GM10266 (cell line): Measurements from ENCODE around the gene ZC3H13.

Experiments
- DNase-seq: peaks from one replicate; pipeline ENCODE4 v3.0.0; 2012; ENCODE audit errors: extremely low spot score
- CTCF ChIP-seq: IDR thresholded peaks from 2 replicates; pipeline ENCODE4 v1.5.1; 2012; ENCODE audit warnings: mild to moderate bottlenecking, low read depth; ENCODE audit not compliant: control insufficient read depth, insufficient read depth; ENCODE audit errors: missing control alignments

ZC3H13 gene

GRCh38 chr13:46045424-46045823 lies 7.1 kb downstream of the ZC3H13 start:
- no peak for TF ChIP-seq CTCF
- no peak for DNase-seq

DNA sequence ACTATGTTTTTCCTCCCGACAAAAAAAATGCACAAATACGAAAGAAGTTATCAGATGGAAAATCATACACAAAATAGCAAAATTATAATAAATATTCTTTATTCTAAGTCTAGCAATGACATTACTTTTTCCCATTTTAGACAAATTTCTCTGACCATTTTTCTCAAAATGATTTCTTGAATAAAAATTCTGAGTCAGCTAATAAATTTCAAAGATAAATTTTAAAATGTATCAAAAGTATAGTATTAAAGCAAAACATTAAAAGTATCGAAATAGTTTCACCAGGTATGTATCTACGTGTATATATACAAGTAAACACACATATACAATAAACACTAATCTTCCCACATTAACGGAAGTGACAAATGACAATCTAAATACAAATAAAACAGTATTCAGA lies 8.9 kb downstream of the ZC3H13 start:
- DNase-seq: no peak
- no peak for TF ChIP-seq CTCF

GRCh38 chr13:46041419-46041839 lies 11.1 kb downstream of the ZC3H13 start:
- no peak for DNase-seq
- no peak for TF ChIP-seq CTCF

GRCh38 chr13:46040763-46041162 lies 11.8 kb downstream of the ZC3H13 start:
- no peak for DNase-seq
- TF ChIP-seq CTCF: no peak

DNA sequence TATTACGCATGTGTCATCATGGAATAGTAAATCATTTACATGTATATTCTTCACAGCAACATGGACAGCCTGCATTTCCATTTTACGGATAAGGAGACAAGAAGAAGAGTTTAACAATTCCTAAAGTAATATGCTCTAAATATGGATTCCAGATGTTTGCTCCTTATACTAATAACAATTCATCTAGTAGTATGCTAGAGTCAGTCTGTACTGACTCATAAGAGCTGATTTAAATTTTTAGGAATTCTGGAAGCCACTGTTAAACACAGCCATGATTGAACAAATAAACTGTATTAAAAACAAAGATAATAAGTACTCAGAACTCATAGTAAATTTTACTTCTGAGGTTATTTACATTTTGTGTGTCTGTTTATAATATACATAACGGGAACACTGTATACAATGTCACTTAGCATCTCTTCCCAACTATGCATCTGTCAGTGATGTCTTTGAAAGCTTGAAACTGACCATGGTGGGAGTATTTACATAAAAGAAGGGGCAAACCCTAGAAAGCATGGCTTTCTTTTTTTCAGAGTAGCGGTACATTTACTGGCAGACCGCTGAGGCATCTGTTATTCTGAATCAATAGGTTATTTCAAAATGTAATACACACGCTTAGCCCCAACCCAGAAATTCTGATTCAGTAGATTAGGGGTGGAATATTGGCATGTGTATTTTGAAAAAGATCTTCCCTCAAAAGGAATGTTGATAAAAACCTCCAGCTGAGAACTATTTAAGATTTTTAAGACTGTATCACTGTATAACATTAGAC lies 12.9 kb downstream of the ZC3H13 start:
- no peak for TF ChIP-seq CTCF
- DNase-seq: no peak

DNA sequence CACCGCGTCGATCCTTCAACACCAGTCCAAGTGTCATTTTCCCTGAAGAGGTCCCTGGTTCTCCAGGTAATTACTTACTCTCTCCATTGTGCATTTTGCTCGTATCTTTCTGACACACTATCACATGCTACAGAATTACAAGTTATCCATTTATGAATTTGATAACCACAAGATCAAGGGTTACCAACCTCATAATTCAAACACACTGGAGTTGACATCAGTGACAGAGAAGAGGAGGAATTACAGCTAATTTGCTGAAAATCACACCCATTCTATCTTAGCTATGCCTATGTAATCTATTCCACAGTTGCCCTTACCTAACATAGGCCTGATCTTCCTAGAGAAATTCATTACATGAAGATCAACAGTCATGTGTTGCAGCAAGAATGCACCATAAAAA lies 14.2 kb downstream of the ZC3H13 start:
- DNase-seq: no peak
- no peak for TF ChIP-seq CTCF

DNA sequence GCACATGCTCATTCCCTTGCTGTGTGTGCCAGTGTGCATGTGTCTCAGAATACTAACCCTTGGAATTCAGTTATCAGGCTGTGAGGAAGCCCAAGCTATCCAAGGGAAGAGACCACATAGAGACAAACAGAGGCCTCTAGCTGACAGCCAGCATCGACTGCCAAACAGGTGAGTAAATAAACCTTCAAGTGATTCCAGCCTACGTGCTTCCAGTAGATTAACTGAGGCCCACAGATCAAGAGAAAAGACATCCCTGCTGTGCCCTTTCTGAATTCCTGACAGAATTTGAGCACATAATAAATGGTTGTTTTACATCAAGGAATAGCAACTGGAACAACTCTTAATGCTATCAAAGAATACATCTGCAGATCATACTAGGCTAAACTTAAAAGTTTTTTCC lies 17.5 kb downstream of the ZC3H13 start:
- no peak for DNase-seq
- TF ChIP-seq CTCF: no peak
